B cell (primary cell): ENCODE measurements around the gene PLRG1. TPM values are rescaled to one million over a fixed set of nuclear protein-coding genes. Genes with fewer than 3 reads are reported as not detected.

Experiments used
- ATAC-seq: fragments of 200-7000 bp; cut with Tn5 transposase; one replicate; pipeline ENCODE4 v1.10.0; 2021; ENCODE audit warnings: low read depth, mild to moderate bottlenecking, moderate number of reproducible peaks, moderate library complexity
- CTCF ChIA-PET: fragments of 350-600 bp; sonication (Branson Sonifier 250); formaldehyde crosslinking; loops from one replicate; lab custom pipeline; 2021; ENCODE audit warnings: antibody characterized with exemption, inconsistent platforms; lab: Charles Lee
- POLR2A ChIA-PET: fragments of 350-600 bp; sonication (Branson Sonifier 250); formaldehyde crosslinking; loops from one replicate; lab custom pipeline; 2021; ENCODE audit warnings: antibody characterized with exemption; lab: Charles Lee
- DNase-seq: peaks from one replicate; pipeline ENCODE4 v3.0.0; 2013
- H2AFZ ChIP-seq: 2 replicates; pipeline ENCODE4 v1.6.1; 2012; ENCODE audit warnings: mild to moderate bottlenecking, low read depth, low read length; ENCODE audit not compliant: insufficient read depth, poor library complexity, severe bottlenecking
- H3K27ac ChIP-seq, 2 donors: 1 replicate in 1 of 2; 2 replicates in 1 of 2; pipeline ENCODE4 v1.5.1; 2012 to 2013; ENCODE audit warnings: low read length in 2 of 2, mild to moderate bottlenecking in 2 of 2, moderate library complexity in 1 of 2
- H3K27me3 ChIP-seq, 4 experiments: fragments of 200-600 bp in 1 of 4; sonication (generic) in 1 of 4; replicated peaks in 1 of 4; 1 replicate in 2 of 4; 2 replicates in 2 of 4; pipeline versions ENCODE4 v1.6.1 to v1.7.0; 2013 to 2016; ENCODE audit warnings: low read length in 3 of 4, mild to moderate bottlenecking in 2 of 4, mixed read lengths in 1 of 4, moderate library complexity in 1 of 4; ENCODE audit not compliant: insufficient read depth in 4 of 4, control insufficient read depth in 3 of 4; ENCODE audit errors: control extremely low read depth in 1 of 4
- H3K36me3 ChIP-seq, 2 experiments: replicated peaks in 1 of 2; 1 replicate in 1 of 2; 2 replicates in 1 of 2; pipeline versions ENCODE4 v1.6.1 to v1.7.1; 2013; ENCODE audit warnings: low read length in 1 of 2; ENCODE audit not compliant: insufficient read depth in 2 of 2, control insufficient read depth in 1 of 2; ENCODE audit errors: control extremely low read depth in 1 of 2, extremely low read depth in 1 of 2
- H3K4me1 ChIP-seq, 2 donors: fragments of 200-600 bp in 1 of 2; sonication (generic) in 1 of 2; 1 replicate in 1 of 2; 2 replicates in 1 of 2; pipeline versions ENCODE4 v1.5.1 to v1.6.1; 2013 to 2017; ENCODE audit warnings: low read length in 2 of 2; ENCODE audit not compliant: control insufficient read depth in 2 of 2, insufficient read depth in 2 of 2
- H3K4me2 ChIP-seq: replicated peaks from 2 replicates; pipeline ENCODE3; 2012; ENCODE audit warnings: mild to moderate bottlenecking, low read depth, low read length; ENCODE audit not compliant: poor library complexity, severe bottlenecking
- H3K4me3 ChIP-seq, 5 experiments: fragments of 200-600 bp in 1 of 5; sonication (generic) in 1 of 5; 1 replicate in 3 of 5; 2 replicates in 2 of 5; pipeline versions ENCODE4 v1.5.1 to v1.7.0; 2011 to 2016; ENCODE audit warnings: low read length in 4 of 5, mild to moderate bottlenecking in 4 of 5, low read depth in 2 of 5, control low read depth in 1 of 5, moderate library complexity in 1 of 5; ENCODE audit not compliant: insufficient read depth in 1 of 5; ENCODE audit errors: control extremely low read depth in 1 of 5, extremely low read depth in 1 of 5
- H3K79me2 ChIP-seq: fragments of 200-600 bp; sonication (generic); one replicate; pipeline ENCODE4 v1.6.0; 2016; ENCODE audit warnings: low read length; ENCODE audit not compliant: control insufficient read depth, insufficient read depth
- H3K9ac ChIP-seq: fragments of 200-600 bp; sonication (generic); 2 replicates; pipeline ENCODE4 v1.6.1; 2017; ENCODE audit warnings: mild to moderate bottlenecking, low read length, moderate library complexity
- H3K9me3 ChIP-seq, 3 donors: one replicate each; pipeline versions ENCODE4 v1.6.1 to v1.7.1; 2013; ENCODE audit warnings: low read length in 2 of 3; ENCODE audit not compliant: control insufficient read depth in 2 of 3, insufficient read depth in 1 of 3; ENCODE audit errors: control extremely low read depth in 1 of 3
- H4K20me1 ChIP-seq: 2 replicates; pipeline ENCODE4 v1.6.0; 2012; ENCODE audit warnings: mild to moderate bottlenecking, low read length; ENCODE audit not compliant: insufficient read depth, control insufficient read depth, poor library complexity, severe bottlenecking
- H3K27ac Mint-ChIP-seq: one replicate; pipeline ENCODE4 v1.8.0; 2021; ENCODE audit warnings: mixed read lengths
- H3K27me3 Mint-ChIP-seq: one replicate; pipeline ENCODE4 v1.8.0; 2021; ENCODE audit warnings: mixed read lengths
- H3K4me1 Mint-ChIP-seq: one replicate; pipeline ENCODE4 v1.8.0; 2021; ENCODE audit warnings: mixed read lengths
- H3K4me3 Mint-ChIP-seq: one replicate; pipeline ENCODE4 v1.8.0; 2021; ENCODE audit warnings: mixed read lengths
- H3K9me3 Mint-ChIP-seq: one replicate; pipeline ENCODE4 v1.8.0; 2022; ENCODE audit warnings: mixed read lengths; ENCODE audit not compliant: insufficient read depth
- EZH2 ChIP-seq: IDR thresholded peaks from 2 replicates; pipeline ENCODE4 v1.6.1; 2012; ENCODE audit warnings: borderline replicate concordance, low read depth, mild to moderate bottlenecking, moderate library complexity, low read length; ENCODE audit not compliant: insufficient read depth, poor library complexity, severe bottlenecking
- WGBS: methylation state at CpG from one replicate; pipeline ENCODE4 v1.1.5; 2013; ENCODE audit warnings: missing lambda C conversion rate; ENCODE audit not compliant: insufficient coverage; 5-methylcytosine and 5-hydroxymethylcytosine counted together
- intact Hi-C: fragments of 100-400 bp; cut with micrococcal nuclease; formaldehyde crosslinking; loops from one replicate; pipeline ENCODE4 v1.10.0; 2022
- polyA plus RNA-seq: library from polyadenylated mRNA; depleted of rRNA; stranded (reverse); fragments of >200 nt; gene quantifications from 2 replicates; pipeline ENCODE4 v1.2.3, GENCODE V29; 2012
- total RNA-seq, 2 donors: library from RNA; stranded (reverse); fragments of 120-200 nt in 1 of 2; gene quantifications; 1 replicate in 1 of 2; 2 replicates in 1 of 2; pipeline versions ENCODE4 v1.2.3 to v1.2.4, GENCODE V29; 2013 to 2022
- TF ChIP-seq, protein P1 (sequence below): fragments of 200-600 bp; IDR thresholded peaks from one replicate; pipeline ENCODE4 v1.8.0; 2022; ENCODE audit warnings: antibody characterized with exemption, mild to moderate bottlenecking

The PLRG1 gene
- total and polyA plus RNA-seq, 2 donors (not counting 1 experiment from before 2014, with no cell fraction given) = 41.8 to 79.0 TPM

GRCh38 chr4:154489558-154490233 is 60.5 kb downstream of the PLRG1 start:
- no peak overlapping the region for H3K27ac ChIP-seq
- peaks cover 22 to 32% of the 10 kb centered on the region in 2 donors for H3K4me1 ChIP-seq
- H3K27me3 ChIP-seq = peaks cover 0 to 55% (median 23%) of the 10 kb centered on the region in 4 experiments
- intact Hi-C loops = loop anchor here (5.0 kb wide), 1 partner anchor 72 kb away; no protein-coding TSS in a partner anchor
- peak overlapping the region; percentile 70 for H2AFZ ChIP-seq
- no peaks in the 10 kb centered on the region for H3K79me2 ChIP-seq
- WGBS = 39% methylated on average over 55 of the region's 56 CpGs
- Mint-ChIP-seq H3K27me3 (peaks cover 60% of the 10 kb centered on the region), H3K4me1 (peaks cover 27% of the 10 kb centered on the region), H3K9me3 (no peaks in the 10 kb centered on the region), H3K27ac (no peak overlapping the region), H3K4me3 (peak overlapping the region; percentile 38)
- H3K4me3 ChIP-seq = no peak overlapping the region
- no peaks in the 10 kb centered on the region for H4K20me1 ChIP-seq
- H3K9ac ChIP-seq = peak overlapping the region; percentile 61
- TF ChIP-seq EZH2 = no peak
- TF ChIP-seq, protein P1, sequence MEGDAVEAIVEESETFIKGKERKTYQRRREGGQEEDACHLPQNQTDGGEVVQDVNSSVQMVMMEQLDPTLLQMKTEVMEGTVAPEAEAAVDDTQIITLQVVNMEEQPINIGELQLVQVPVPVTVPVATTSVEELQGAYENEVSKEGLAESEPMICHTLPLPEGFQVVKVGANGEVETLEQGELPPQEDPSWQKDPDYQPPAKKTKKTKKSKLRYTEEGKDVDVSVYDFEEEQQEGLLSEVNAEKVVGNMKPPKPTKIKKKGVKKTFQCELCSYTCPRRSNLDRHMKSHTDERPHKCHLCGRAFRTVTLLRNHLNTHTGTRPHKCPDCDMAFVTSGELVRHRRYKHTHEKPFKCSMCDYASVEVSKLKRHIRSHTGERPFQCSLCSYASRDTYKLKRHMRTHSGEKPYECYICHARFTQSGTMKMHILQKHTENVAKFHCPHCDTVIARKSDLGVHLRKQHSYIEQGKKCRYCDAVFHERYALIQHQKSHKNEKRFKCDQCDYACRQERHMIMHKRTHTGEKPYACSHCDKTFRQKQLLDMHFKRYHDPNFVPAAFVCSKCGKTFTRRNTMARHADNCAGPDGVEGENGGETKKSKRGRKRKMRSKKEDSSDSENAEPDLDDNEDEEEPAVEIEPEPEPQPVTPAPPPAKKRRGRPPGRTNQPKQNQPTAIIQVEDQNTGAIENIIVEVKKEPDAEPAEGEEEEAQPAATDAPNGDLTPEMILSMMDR = no peak
- ATAC-seq (no peak), DNase-seq (peak; percentile 12)
- H3K4me2 ChIP-seq = peak overlapping the region; percentile 83
- peaks cover 0 to 22% (median 0%) of the 10 kb centered on the region in 3 donors for H3K9me3 ChIP-seq
- ChIA-PET POLR2A (no interaction called here), CTCF (no interaction called here)
- no peaks in the 10 kb centered on the region for H3K36me3 ChIP-seq

GRCh38 chr4:154487145-154487544 is 63.1 kb downstream of the PLRG1 start:
- Histone ChIP-seq H3K9me3 (peaks cover 0 to 22% (median 0%) of the 10 kb centered on the region in 3 donors), H3K4me3 (no peak overlapping the region), H2AFZ (no peak overlapping the region), H3K79me2 (no peaks in the 10 kb centered on the region), H4K20me1 (no peaks in the 10 kb centered on the region), H3K27me3 (peaks cover 0 to 36% (median 10%) of the 10 kb centered on the region in 4 experiments), H3K4me1 (peaks cover 17 to 23% of the 10 kb centered on the region in 2 donors), H3K4me2 (no peak overlapping the region), H3K36me3 (no peaks in the 10 kb centered on the region), H3K27ac (no peak overlapping the region), H3K9ac (no peak overlapping the region)
- TF ChIP-seq, protein P1 = no peak
- TF ChIP-seq EZH2 = no peak
- no CpG with 5 or more reads among the region's 4 CpGs for WGBS
- ChIA-PET CTCF (no interaction called here), POLR2A (no interaction called here)
- H3K27ac Mint-ChIP-seq = no peak overlapping the region
- DNase-seq (no peak), ATAC-seq (no peak)
- peaks cover 20% of the 10 kb centered on the region for H3K4me1 Mint-ChIP-seq
- no peak overlapping the region for H3K4me3 Mint-ChIP-seq
- H3K27me3 Mint-ChIP-seq = peaks cover 36% of the 10 kb centered on the region
- intact Hi-C loops = no loop called here
- H3K9me3 Mint-ChIP-seq = no peaks in the 10 kb centered on the region
